HG02973 (cell line): ENCODE measurements around the gene SORCS2.

ENCODE experiments used
- ATAC-seq: cut with Tn5 transposase; IDR thresholded peaks from one replicate; pipeline ENCODE4 v1.9.1; 2021; ENCODE audit warnings: moderate library complexity; ENCODE audit not compliant: unreplicated experiment

Gene SORCS2

DNA sequence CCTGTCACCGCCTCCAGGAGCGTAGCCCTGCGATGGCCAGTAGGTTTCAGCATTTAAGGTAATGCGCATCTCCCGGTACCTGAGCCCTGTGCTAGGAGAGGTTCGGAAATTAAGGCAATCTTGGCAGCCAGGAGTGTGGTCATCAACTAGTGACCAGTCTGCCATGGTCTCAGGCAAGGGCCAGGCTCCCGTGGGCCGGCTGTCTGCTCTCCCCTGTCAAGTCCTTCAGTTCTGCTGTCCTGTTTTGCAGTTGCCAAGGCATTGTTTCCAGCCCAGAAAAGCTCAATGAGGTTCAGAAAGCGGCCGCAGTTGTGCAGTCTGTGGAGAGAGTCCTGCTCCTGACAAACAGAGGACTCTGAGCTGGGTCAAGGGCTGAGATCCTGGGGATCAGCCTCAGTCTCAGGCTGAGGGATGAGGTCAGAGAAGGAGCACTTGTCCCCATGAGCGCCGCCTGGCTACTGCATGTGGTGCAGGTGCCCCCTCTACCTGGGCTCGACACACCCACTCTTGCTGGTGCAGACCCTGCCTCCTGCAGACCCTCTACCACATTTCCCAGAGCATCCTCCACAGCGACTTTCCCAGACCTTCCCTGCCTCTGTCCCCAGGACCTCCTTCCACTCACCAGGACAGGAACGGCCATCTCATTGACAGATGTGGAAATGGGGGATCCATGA, 295.8 kb downstream of the SORCS2 start:
- ATAC-seq = no peak

DNA sequence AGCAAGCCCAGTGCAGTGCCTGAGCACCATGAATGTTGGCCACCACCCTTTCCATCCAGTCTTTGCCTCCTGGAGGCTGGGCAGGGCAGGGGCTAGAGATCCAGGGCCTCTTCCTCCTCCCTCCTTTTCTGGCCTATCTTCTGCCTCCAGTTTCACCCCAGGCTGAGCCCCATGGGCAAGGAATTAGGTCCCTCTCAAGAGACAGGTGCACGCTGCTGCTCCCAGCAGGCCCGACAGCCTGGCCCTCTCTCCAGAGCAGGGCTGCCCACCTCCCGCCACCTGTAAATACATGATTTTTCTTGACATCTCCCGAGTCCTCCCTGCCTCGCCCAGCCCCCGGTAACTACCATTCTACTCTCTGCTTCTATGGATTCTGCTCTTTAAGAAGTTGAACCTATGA, 299.6 kb downstream of the SORCS2 start:
- ATAC-seq = no peak

DNA sequence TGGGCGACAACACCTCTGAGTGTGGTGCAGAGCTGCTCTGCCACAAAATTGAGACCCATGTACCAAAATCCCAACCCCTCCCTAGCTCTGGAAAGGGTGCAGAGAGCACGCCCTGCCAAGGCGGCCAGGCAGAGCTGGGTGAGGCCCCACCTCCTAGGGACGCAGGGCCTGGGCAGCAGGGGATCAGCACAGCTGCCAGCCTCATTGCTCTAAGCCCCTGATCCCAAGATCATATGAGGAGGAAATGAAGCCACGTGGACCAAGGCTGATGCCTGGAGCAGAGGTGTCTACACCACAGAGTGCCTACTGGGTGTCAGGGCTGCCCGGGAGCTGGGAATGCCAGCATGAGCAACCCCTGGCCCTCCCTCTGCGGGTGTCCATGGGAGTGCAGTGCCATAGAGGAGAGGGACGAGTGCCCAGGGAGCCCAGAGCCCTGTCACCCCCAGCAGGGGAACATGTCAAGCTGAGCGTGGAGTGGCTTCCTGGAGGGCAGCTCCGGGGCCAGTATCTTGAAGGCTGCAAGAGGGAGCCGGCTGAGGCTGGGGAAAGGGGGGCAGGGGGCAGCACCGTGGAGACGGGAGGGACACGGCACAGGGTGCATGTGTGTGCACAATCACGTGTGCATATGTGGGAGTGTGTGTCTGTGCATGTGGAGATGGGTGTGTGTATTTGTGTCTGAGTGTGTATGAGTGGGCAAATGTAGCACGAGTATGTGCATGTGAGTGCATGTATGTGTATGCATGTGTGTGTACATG, 306.3 kb downstream of the SORCS2 start:
- no peak for ATAC-seq

DNA sequence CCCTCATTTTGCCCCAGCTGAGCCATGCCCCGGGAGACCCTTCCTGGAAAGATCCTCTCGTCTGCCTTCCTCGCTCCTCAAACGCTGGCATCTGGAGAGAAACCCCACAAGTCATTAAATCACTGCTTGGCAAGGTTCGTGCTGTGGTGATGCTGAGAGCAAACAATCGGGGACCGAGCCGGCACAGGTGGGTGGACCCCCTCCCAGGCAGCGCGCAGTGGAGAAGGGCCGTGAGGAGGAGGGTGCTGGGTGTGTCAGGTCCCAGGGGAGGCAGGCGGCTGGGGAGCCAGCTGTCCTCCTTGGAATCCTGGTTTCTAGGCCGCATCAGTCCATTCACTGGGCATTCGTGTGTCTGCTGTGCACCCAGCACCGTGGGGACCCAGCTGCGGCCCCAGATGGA, 307.3 kb downstream of the SORCS2 start:
- no peak for ATAC-seq

DNA sequence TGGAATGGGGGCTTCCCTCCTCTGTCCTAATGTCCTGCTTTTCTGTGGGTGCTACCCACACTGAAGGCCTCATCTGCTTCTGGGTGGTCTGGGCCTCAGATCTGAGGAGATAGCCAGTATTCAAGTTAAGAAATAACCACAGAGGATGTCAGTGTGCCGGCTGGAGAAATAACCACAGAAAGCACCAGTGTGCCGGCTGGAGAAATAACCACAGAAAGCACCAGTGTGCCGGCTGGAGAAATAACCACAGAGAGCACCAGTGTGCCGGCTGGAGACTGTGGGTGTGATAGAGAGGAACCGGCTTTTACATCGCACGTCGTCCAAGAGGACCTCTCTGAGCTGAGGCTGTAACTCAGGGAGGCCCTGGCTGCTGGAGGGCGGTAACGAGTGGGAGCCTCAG, 308.1 kb downstream of the SORCS2 start:
- ATAC-seq = no peak

DNA sequence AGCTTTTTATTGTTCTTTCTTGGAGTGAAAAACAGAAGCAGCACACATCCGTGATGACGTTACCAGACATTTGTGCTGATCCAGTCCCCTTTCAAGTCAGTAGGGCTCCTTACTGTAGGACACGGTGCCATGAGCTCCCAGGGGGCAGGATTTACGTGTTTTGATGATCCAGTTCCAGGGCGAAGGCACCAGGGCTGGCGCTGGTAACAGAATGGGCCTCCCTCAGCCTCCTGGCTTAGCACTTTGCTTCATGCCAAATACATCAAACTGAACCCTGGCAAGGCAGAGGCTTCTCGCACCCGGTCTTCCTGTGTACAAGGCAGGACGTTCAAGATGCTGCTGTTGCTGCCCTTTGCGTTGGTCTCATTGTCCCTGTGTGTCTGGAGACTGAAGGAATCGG, 309.0 kb downstream of the SORCS2 start:
- ATAC-seq = no peak

DNA sequence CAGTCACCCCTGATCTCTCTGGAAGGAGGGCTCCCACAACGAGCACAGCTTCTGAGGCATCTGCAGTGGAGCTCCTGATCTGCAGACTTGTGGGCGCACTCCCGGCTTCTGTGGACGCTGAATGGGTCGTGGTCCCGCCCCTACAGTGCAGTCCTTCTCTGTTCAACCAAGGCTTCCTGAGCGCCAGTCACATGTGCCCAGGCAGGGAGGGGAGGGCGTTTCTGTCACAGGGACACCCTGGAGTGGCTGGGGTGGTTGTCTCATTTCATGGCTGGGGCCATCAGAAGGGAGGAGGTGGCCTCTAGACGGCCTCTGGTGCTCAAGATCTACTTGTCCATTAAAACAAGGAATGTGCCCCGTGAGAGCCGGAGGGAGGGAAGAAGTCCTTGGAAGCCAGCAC, 309.5 kb downstream of the SORCS2 start:
- no peak for ATAC-seq

DNA sequence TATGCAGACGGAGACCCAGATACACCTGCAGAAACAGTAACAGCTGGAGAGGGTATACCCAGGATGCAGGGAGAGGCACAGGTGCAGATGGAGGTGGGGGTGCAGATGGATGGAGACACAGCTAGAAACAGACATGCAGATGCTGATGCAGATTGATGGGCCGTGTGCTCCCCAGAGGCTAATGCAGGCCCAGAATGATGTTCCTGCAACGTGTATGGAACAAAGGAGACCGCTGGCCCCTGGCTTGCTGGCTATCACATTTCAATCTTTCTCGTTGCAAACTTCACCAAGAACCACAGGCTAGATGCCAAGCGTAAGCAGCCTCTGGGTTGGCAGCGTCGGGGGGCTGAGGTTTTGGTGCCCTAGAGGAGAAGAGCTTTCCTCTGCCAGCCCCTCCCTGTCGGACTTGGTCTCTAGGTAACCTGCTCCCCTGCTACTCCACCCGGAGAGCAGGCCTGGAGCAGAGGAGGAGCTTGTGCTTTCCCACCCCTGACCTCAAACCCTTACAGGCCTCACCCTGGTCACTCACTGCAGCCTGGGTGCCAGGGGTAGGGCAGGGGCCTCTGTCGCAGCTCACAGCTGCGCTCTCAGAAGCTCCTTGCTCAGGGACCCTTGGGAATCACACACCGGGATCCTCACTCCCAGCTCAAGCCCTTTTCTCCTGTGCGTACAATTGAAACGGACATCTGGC, 311.4 kb downstream of the SORCS2 start:
- ATAC-seq = no peak

DNA sequence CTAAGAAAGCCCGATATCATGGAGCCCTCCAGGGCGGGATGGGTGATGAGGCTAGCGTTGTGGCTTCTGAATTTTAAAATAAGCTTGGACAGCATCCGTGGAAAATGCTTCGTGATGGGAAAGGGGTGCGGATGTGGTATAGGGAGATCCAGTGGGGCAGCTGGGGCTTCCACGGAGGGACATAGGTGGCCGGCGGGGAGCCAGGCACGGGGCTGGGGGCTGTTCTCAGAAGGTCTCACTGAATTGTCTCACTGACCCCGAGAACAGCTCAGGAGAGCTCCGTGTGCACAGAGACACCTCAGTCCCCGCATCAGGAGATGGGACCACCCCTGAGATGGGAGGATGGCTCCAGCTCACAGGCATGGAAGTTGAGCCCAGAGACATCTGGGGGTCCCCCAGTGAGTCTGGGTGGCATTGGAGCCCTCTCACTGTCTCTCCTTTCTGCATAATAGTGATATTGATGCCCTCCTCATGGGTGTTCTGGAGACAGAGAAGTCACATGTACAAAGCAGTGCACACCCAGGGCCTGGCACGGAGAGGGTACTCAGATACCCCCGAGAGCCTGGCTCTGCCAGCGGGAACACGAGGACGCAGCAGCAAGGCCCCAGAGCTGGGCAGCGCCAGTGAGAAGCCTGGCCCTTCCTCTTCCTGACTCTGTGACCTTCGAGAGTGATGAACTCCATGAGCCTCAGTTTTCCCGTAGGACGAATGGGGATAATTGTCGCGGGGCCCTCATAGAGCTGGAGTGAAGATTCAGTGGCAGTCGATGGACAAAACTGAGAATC, 313.0 kb downstream of the SORCS2 start:
- ATAC-seq = no peak

DNA sequence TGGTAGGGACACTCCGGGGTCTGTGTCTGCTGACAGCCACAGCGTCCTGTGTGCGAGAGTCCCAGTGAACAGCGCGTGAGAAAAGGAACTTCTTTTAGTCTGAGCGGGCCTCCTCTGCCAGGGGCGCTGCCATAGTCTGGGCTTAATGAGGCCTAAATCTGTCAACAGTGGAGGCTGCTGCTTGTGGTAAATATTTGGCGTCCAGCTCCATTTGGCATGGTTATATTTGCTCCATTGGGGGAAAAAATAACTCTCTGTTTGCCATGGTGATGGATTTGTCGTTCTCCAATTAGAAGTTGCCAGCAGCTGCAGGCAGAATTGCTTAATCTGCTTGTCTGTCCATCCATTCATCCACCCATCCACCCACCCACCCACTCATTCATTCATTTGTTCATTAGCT, 313.8 kb downstream of the SORCS2 start:
- no peak for ATAC-seq

DNA sequence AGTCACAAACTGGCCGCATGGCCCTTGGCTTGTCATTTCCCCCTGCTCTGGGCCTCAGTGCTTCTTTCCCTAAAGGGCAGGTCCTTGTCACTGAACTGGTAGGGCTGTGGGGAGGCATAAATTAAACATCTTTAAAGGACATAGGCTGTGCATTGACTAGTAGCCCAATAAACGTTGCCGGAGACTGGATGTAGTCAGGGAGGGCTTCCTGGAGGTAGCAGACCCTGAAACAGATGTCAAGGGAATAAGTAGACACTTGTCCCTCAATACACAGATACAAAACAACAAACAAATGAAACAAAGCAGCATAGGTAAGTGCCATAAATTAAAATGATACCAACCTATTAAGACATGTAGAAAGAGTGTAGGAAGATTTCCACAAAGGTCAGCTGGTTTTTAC, 314.2 kb downstream of the SORCS2 start:
- ATAC-seq = no peak

DNA sequence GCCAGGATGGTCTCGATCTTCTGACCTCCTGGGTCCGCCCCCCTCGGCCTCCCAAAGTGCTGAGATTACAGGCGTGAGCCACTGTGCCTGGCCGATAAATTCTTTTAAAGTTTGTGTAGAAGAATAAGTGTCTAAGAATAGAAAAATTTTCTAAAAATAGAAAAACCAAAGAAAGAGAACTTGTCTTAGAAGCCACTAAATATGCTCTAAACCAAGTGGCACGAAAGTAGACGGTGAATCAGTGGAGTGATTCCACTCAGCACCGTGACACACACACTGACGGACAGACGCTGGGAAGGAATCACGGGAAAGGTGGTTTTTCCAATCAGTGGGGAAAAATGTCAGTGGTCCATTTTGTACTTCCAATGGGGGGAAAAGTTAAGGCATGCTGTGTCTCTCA, 315.0 kb downstream of the SORCS2 start:
- ATAC-seq = no peak

DNA sequence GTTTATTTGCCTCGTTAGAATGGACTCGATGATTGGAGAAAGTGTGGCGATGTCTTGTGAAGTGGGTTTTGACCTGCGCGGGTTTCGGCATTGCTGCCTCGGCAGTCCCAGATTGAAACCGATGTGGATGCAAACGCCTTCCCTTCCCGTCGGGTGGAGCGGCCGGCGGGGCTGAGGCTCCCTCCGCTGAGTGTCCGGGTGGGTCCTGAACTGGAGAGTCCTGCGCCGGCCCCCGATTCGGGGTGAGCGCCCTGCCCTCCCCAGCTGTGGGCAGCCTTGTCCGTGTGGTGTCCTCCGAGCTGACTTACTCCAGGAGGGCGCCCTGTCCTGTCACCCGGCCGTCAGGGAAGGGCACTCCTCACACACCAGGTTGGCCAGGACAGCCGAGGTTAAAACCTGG, 317.7 kb downstream of the SORCS2 start:
- no peak for ATAC-seq

DNA sequence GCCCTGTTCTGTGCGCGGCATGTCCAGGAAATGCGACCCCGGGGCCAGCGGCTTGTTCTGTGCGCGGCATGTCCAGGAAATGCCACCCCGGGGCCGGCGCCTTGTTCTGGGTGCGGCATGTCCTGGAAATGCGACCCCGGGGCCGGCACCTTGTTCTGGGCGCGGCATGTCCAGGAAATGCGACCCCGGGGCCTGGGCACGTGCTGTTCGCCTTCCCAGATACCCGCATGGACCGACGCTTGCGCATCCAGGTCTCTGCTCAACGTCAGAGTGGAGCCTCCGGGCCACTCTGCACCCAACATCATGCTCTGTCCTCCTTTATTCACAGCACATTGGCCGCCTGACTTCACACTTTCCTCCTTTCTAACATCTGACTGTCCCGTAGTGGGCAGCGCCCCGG, 318.2 kb downstream of the SORCS2 start:
- ATAC-seq = no peak

DNA sequence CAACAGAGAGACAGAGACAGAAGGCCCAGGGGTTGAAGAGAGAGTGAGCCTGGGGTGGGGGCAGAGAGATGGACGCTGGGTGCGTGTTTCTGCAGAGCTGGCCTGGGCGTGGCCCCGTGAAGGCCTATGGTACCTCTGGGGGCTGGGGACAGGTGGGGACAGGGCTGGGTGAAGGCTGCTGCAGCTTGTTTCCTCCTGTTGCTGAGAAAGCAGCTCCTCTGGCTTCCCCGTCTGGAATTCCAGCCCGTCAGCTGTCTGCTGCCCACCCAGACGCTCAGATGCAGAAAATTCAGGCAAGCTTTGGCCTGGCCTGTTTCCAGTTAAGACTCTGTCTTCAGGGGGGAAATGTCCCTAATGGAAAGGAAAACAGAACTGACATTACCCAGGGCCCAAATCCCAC, 319.2 kb downstream of the SORCS2 start:
- ATAC-seq = no peak

DNA sequence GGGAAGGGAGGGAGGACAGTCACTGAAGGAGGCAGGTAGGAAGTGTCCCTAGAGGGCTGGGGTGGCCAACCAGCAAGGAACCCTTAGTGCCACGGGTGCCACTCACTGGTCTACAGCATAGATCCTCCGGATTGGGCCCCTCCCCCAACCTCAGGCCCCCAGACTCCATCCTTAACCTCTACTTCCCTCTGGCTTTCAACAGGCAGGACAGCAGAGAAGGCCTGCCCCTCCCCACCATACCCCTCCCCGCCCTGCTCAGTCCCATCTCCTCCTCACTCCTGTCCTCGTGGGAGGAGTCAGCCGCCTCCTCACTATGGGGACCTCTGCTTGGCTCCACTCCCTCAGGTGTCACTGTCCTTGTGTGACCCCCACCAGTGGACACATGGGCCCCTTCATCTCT, 320.1 kb downstream of the SORCS2 start:
- ATAC-seq = no peak

DNA sequence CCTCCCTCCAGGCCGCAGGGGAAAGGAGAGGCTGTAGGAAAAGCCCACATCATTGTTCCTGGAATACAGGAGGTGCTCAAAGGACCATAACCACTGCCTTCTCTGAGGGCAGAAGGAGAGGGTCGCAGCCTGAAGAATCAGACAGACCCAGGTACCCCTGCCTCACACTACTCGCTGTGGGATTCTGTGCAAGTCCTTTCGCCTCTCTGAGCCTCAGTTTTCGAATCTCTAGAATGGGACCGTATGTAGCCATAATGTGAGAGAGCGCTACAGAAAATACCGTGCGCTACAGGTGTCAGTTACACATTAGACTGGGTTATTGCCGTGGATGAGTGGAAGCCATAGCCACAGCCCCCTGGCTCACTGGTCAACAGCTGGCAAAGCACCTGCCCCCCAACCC, 320.6 kb downstream of the SORCS2 start:
- ATAC-seq = no peak

DNA sequence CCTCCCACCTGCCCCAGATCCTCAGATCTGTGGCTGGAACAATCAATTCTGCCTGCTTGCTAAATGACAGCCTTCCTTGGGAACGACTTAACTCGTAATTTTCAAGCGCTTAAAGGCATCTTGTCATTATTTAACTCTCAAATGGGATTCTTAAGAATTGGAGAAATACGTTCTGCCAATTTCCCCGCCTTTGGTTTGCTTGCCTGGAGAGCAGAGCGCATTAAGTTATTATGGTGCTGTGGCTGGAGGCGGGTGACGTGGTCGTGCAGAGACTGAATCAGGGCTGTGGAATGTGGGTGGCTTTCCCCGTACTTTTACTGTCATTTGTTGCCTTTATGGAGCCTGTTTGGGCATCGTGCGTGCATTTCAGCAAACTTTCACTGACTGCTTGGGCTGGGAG, 321.3 kb downstream of the SORCS2 start:
- ATAC-seq = no peak

DNA sequence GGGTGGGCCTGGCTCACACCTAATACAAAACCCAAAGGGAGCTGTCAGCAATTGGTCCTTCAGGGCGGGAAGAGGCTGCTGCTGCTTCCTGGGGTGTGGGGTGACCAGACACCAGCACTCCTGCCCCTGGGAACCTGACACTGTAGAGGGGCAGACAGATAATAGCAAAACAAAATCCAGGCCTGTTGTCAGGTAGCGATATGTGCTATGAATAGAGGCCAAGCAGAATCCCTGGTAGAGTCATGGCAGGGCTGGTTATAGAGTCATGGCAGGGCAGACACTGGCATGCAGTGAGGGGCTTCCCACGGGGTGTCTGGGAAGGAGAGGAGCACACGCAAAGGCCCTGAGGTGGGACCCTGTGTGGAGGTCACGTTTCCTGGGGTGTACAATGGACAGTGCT, 321.9 kb downstream of the SORCS2 start:
- ATAC-seq = no peak

DNA sequence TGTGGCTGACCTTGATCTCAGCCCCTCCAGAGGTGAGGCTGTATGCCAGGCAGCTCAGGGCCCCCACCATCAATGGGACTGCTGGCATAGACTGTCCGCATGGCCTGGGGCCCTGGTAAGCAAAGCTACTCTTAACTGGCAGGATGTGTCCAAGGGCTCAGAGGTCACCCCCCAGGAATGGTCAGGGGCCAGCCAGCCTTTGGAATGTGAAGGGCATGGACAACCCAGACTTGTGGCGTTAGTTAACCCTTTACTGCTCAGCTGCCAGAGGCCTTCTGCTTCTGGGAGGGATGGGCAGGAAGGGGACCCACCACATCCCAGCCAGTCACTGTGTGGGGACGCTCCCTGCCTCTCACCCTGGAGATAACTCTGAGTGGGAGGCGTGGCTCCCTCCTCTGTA, 322.5 kb downstream of the SORCS2 start:
- ATAC-seq = no peak

DNA sequence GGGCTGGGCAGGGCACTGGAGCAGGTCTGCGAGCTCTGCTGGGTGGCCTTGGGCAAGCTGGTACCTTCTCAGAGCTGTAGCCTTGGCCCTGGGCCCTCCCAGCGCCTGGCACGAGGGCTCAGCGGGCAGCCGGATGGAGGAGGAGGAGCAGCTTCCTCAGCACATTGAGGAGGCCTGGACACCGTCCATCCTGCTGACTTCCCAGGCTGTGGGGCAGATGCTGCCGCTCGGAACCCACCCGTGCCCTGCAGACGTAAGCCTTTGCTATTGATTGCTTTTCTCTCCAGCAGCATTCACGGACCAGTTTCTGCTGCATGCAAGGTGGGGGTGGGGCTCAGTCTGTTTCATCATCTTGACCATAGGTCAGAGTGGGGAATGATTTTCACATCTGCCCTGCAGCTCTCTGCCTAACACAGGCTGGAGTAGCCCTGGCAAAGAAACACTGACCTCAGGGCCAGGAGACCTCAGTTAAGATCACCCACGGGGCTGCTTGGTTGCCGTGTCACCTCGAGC, 323.1 kb downstream of the SORCS2 start:
- ATAC-seq = no peak
